ENCODE results near the gene ABCA10. TPM values are rescaled to one million over a fixed set of nuclear protein-coding genes. Genes with fewer than 3 reads are reported as not detected.

Gene ABCA10
- total and polyA plus RNA-seq, 2 donors (not counting 1 experiment from before 2014, with no cell fraction given), result 0.55 to 1.9 TPM

DNA sequence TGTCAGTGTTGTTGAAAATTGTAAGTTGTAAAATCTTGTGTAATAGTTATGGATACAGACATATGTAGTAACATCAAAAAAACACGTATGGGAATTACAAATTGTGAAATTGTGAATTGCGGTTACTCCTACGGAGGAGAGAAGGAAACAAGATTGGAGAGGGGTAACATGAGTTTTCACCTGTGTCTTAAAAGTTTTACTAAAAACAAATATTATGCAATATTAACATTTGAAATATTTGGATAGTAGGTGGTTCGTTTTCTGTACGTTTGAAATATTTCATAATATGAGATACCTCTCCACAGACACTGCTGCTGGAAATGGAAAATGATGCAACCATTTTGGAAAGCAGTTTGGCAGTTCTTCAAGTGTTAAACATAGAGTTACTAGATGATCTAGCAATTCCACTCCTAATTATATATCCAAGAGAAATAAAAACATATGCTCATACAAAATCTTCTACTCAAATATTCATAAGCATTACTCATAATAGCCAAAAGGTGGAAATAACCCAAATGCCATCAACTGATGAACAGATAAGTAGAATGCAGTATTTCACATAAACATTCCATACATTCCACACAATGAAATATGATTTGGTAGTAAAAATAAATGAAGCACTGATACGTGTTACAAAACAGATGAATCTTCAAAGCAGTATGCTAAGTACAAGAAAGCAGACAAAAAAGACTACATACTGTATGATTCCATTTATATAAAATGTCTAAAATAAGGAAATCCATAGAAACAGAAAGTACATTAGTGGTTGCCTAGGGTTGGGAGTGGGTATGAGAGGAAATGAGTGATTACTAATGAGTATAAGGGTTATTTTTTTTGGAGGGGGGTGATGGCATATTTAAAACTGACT lies 40.7 kb upstream of the ABCA10 start:
- Histone ChIP-seq H4K20me1 (ENCODE audit: control insufficient read depth, insufficient read depth, low read length, poor library complexity, severe bottlenecking) (no peaks in the 10 kb centered on the region), H2AFZ (ENCODE audit: insufficient read depth, low read depth, low read length, poor library complexity, severe bottlenecking) (no peak overlapping the region), H3K27me3 (replicated peaks in 1 of 4; ENCODE audit: control extremely low read depth in 1 of 4, control insufficient read depth in 3 of 4, insufficient read depth in 4 of 4, low read length in 3 of 4) (no peaks in the 10 kb centered on the region), H3K79me2 (ENCODE audit: control insufficient read depth, insufficient read depth, low read length) (no peaks in the 10 kb centered on the region), H3K4me2 (replicated peaks; ENCODE audit: low read depth, low read length, poor library complexity, severe bottlenecking) (no peak overlapping the region), H3K9ac (ENCODE audit: low read length) (no peak overlapping the region), H3K4me3 (ENCODE audit: control extremely low read depth in 1 of 5, extremely low read depth in 1 of 5, insufficient read depth in 1 of 5, low read depth in 2 of 5, low read length in 4 of 5) (no peak overlapping the region), H3K4me1 (ENCODE audit: control insufficient read depth in 2 of 2, insufficient read depth in 2 of 2, low read length in 2 of 2) (no peaks in the 10 kb centered on the region), H3K9me3 (ENCODE audit: control extremely low read depth in 1 of 3, control insufficient read depth in 2 of 3, insufficient read depth in 1 of 3, low read length in 2 of 3) (no peaks in the 10 kb centered on the region), H3K27ac (ENCODE audit: low read length in 2 of 2) (no peak overlapping the region), H3K36me3 (replicated peaks in 1 of 2; ENCODE audit: control extremely low read depth in 1 of 2, control insufficient read depth in 1 of 2, extremely low read depth in 1 of 2, insufficient read depth in 2 of 2, low read length in 1 of 2) (no peaks in the 10 kb centered on the region)
- DNase-seq (no peak), ATAC-seq (ENCODE audit: low read depth) (no peak)
- no CpG with 5 or more reads among the region's 6 CpGs for WGBS (ENCODE audit: insufficient coverage)
- H3K9me3 Mint-ChIP-seq (ENCODE audit: insufficient read depth), result no peaks in the 10 kb centered on the region
- H3K4me1 Mint-ChIP-seq, result no peaks in the 10 kb centered on the region
- POLR2A ChIA-PET, result no interaction called here
- H3K27me3 Mint-ChIP-seq, result no peaks in the 10 kb centered on the region
- H3K4me3 Mint-ChIP-seq, result no peak overlapping the region
- CTCF ChIA-PET, result no interaction called here
- H3K27ac Mint-ChIP-seq, result no peak overlapping the region
- intact Hi-C loops (cut with micrococcal nuclease), result loop anchor here (5.0 kb wide), 1 partner anchor 33 kb away; no protein-coding TSS in a partner anchor
- TF ChIP-seq, protein P1, sequence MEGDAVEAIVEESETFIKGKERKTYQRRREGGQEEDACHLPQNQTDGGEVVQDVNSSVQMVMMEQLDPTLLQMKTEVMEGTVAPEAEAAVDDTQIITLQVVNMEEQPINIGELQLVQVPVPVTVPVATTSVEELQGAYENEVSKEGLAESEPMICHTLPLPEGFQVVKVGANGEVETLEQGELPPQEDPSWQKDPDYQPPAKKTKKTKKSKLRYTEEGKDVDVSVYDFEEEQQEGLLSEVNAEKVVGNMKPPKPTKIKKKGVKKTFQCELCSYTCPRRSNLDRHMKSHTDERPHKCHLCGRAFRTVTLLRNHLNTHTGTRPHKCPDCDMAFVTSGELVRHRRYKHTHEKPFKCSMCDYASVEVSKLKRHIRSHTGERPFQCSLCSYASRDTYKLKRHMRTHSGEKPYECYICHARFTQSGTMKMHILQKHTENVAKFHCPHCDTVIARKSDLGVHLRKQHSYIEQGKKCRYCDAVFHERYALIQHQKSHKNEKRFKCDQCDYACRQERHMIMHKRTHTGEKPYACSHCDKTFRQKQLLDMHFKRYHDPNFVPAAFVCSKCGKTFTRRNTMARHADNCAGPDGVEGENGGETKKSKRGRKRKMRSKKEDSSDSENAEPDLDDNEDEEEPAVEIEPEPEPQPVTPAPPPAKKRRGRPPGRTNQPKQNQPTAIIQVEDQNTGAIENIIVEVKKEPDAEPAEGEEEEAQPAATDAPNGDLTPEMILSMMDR (IDR thresholded peaks at IDR 0.05), result no peak
- TF ChIP-seq EZH2 (IDR thresholded peaks at IDR 0.05; ENCODE audit: borderline replicate concordance, insufficient read depth, low read depth, low read length, poor library complexity, severe bottlenecking), result no peak

DNA sequence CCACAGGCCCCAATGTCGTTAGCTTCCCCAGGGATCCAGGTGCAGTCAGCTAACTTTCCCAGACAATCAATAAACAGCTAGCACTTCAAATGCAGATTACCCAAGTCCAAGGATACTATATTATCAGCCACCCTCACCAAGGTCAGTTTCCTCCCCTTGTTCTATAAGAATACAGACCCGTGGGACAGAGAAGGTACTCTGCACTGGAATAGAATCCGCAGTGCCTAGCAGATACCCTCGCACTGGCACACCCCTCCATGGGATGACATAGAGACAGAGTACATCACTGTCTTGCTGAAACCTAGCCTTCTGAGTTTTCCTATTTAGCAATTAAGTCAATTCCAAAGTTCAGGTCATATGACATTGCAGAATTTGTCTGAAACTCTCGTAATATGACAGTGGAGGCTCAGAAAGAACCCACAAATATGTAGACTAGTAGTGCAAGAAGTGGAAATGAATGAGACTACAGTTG lies 40.0 kb upstream of the ABCA10 start:
- H3K4me2 ChIP-seq (replicated peaks; ENCODE audit: low read depth, low read length, poor library complexity, severe bottlenecking), result no peak overlapping the region
- no peak overlapping the region for H3K9ac ChIP-seq (ENCODE audit: low read length)
- H4K20me1 ChIP-seq (ENCODE audit: control insufficient read depth, insufficient read depth, low read length, poor library complexity, severe bottlenecking), result no peaks in the 10 kb centered on the region
- no peaks in the 10 kb centered on the region for H3K9me3 ChIP-seq (ENCODE audit: control extremely low read depth in 1 of 3, control insufficient read depth in 2 of 3, insufficient read depth in 1 of 3, low read length in 2 of 3)
- H3K4me3 Mint-ChIP-seq, result no peak overlapping the region
- intact Hi-C loops (cut with micrococcal nuclease), result loop anchor here (5.0 kb wide), 1 partner anchor 34 kb away; no protein-coding TSS in a partner anchor
- no peak for TF ChIP-seq EZH2 (IDR thresholded peaks at IDR 0.05; ENCODE audit: borderline replicate concordance, insufficient read depth, low read depth, low read length, poor library complexity, severe bottlenecking)
- TF ChIP-seq, protein P1 (IDR thresholded peaks at IDR 0.05), result no peak
- no peak overlapping the region for H3K27ac Mint-ChIP-seq
- no peak for ATAC-seq (ENCODE audit: low read depth)
- no peak overlapping the region for H3K4me3 ChIP-seq (ENCODE audit: control extremely low read depth in 1 of 5, extremely low read depth in 1 of 5, insufficient read depth in 1 of 5, low read depth in 2 of 5, low read length in 4 of 5)
- no peaks in the 10 kb centered on the region for H3K4me1 ChIP-seq (ENCODE audit: control insufficient read depth in 2 of 2, insufficient read depth in 2 of 2, low read length in 2 of 2)
- H2AFZ ChIP-seq (ENCODE audit: insufficient read depth, low read depth, low read length, poor library complexity, severe bottlenecking), result no peak overlapping the region
- POLR2A ChIA-PET, result no interaction called here
- no peaks in the 10 kb centered on the region for H3K27me3 ChIP-seq (replicated peaks in 1 of 4; ENCODE audit: control extremely low read depth in 1 of 4, control insufficient read depth in 3 of 4, insufficient read depth in 4 of 4, low read length in 3 of 4)
- no peak for DNase-seq
- no peaks in the 10 kb centered on the region for H3K79me2 ChIP-seq (ENCODE audit: control insufficient read depth, insufficient read depth, low read length)
- no peaks in the 10 kb centered on the region for H3K4me1 Mint-ChIP-seq
- CTCF ChIA-PET, result no interaction called here
- 93% methylated on average over 4 of the region's 5 CpGs for WGBS (ENCODE audit: insufficient coverage)
- H3K36me3 ChIP-seq (replicated peaks in 1 of 2; ENCODE audit: control extremely low read depth in 1 of 2, control insufficient read depth in 1 of 2, extremely low read depth in 1 of 2, insufficient read depth in 2 of 2, low read length in 1 of 2), result no peaks in the 10 kb centered on the region
- no peak overlapping the region for H3K27ac ChIP-seq (ENCODE audit: low read length in 2 of 2)
- no peaks in the 10 kb centered on the region for H3K27me3 Mint-ChIP-seq
- H3K9me3 Mint-ChIP-seq (ENCODE audit: insufficient read depth), result no peaks in the 10 kb centered on the region
